Activated CD8-positive, alpha-beta T cell treated with anti-CD3 and anti-CD28 coated beads, Interleukin-2, amount 10 ng/mL, durations not matched to agents 7 days and 5 days (primary cell): ENCODE data around the gene FBXW11. TPM values are rescaled to one million over a fixed set of nuclear protein-coding genes. Genes with fewer than 3 reads are reported as not detected.
"Not testable (repeated sequence)": the region's sequence is repeated elsewhere in the genome, so short reads cannot be mapped to it uniquely, and the experiment has no call there.

ENCODE experiments used
- ATAC-seq: fragments of 150-1000 bp; cut with Tn5 transposase; one replicate; pipeline ENCODE4 v1.10.0; 2021; ENCODE audit warnings: moderate library complexity
- CTCF ChIA-PET: fragments of 350-600 bp; sonication (Branson Sonifier 250); formaldehyde crosslinking; loops from one replicate; lab custom pipeline; 2021; ENCODE audit warnings: antibody characterized with exemption; lab: Charles Lee
- POLR2A ChIA-PET: fragments of 350-600 bp; sonication (Branson Sonifier 250); formaldehyde crosslinking; loops from one replicate; lab custom pipeline; 2021; ENCODE audit warnings: antibody characterized with exemption; lab: Charles Lee
- DNase-seq: peaks from one replicate; pipeline ENCODE4 v3.0.0-alpha.2; 2020
- H3K27ac Mint-ChIP-seq: one replicate; pipeline ENCODE4 v1.8.0; 2021; ENCODE audit warnings: mild to moderate bottlenecking, mixed read lengths
- H3K27me3 Mint-ChIP-seq: one replicate; pipeline ENCODE4 v1.8.0; 2021; ENCODE audit warnings: low read depth, mixed read lengths
- H3K36me3 Mint-ChIP-seq: one replicate; pipeline ENCODE4 v1.8.0; 2021; ENCODE audit warnings: low read depth, mixed read lengths
- H3K4me1 Mint-ChIP-seq: one replicate; pipeline ENCODE4 v1.8.0; 2021; ENCODE audit warnings: low read depth, mixed read lengths
- H3K4me3 Mint-ChIP-seq: one replicate; pipeline ENCODE4 v1.8.0; 2021; ENCODE audit warnings: mild to moderate bottlenecking, mixed read lengths
- H3K9me3 Mint-ChIP-seq: one replicate; pipeline ENCODE4 v1.8.0; 2022; ENCODE audit warnings: mixed read lengths; ENCODE audit not compliant: insufficient read depth
- total RNA-seq, 2 experiments: library from RNA; stranded (reverse); gene quantifications; one replicate each; pipeline ENCODE4 v1.2.3, GENCODE V29; 2021

Gene FBXW11
- total RNA-seq, 2 experiments from 2014 or later: 26.3 to 27.1 TPM

DNA sequence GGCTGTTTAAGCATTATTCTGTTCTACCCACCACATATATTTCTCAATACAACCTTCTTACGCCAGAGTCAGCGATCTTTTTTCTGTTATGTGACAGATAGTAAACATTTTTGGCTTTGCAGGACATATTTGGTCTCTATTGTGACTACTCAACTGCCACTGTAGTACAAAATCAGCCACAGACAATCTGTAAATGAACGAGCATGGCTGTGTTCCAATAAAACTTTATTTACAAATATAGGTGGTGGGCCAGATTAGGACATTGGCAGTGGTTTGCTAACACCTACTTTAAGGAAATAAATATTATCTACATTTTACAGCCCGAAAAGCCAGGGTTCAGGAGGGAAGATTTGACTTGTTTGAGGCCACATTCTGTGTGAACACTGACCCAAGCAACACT is 40.2 kb upstream of the FBXW11 start:
- POLR2A ChIA-PET: no interaction called here
- H3K9me3 Mint-ChIP-seq: no peaks in the 10 kb centered on the region
- ATAC-seq (no peak), DNase-seq (no peak)
- H3K27ac Mint-ChIP-seq: no peak overlapping the region
- no peaks in the 10 kb centered on the region for H3K27me3 Mint-ChIP-seq
- no peaks in the 10 kb centered on the region for H3K4me1 Mint-ChIP-seq
- H3K36me3 Mint-ChIP-seq: peaks cover 65% of the 10 kb centered on the region
- no peak overlapping the region for H3K4me3 Mint-ChIP-seq
- CTCF ChIA-PET: interaction anchor here (1.6 to 2.4 kb wide), 3 partner anchors 13 to 247 kb away, joined by 4 to 11 read pairs (median 6); no protein-coding TSS in a partner anchor

DNA sequence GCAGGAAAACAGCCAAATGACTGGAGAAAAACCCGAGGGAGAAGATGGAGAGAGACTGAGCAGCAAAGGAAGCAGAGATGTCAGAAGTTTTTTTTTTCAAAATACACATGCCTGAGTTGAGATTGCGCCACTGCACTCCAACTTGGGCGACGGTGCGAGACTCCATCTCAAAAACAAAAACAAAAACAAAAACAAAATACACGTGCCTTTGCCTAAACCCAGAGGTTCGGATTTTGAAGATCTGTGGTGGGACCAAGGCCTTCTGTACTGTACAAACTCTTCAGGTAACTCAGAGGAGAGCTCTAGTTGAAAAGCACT is 38.8 kb upstream of the FBXW11 start:
- peak overlapping the region; percentile 63 for H3K27ac Mint-ChIP-seq
- H3K4me3 Mint-ChIP-seq: no peak overlapping the region
- H3K9me3 Mint-ChIP-seq: no peaks in the 10 kb centered on the region
- ChIA-PET CTCF (interaction anchor here (1.0 to 2.4 kb wide), 2 partner anchors 38 to 134 kb away, joined by 3 to 11 read pairs; partner anchors contain the start of gene FBXW11), POLR2A (no interaction called here)
- DNase-seq: no peak
- H3K36me3 Mint-ChIP-seq: peaks cover 55% of the 10 kb centered on the region
- no peaks in the 10 kb centered on the region for H3K27me3 Mint-ChIP-seq
- ATAC-seq: no peak
- no peaks in the 10 kb centered on the region for H3K4me1 Mint-ChIP-seq

DNA sequence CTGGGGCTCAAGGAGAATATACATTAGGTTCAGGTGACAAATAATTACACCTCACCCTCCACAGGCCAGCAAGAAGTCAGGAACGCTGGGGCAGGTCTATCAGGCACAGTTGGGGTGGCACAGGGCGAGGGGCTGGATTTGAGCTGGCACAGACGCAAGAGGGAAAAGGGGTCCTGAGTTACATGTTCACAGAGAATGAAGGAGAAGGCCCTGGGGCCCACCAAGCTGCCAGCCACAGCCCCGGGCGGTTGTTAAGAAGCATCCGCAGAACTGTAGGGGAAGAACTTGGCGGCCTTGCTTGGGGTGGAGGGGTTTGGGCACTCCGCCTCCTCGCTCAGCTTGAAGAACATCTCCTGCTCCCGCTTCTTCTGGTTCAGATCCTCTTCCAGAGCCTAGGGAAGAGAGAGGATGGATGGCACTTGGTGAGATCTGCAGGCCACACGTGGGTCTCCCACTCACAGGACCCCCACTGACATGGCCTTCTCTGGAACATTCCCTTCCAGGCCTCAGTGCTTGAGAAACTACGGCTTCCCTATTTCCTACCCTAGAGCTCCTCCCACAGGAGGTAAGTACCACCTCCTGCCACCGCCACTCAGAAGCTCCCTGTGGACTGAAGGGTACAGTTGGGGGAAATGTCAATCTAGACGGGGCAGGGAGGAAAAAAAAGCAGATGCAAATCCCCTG is 38.3 kb upstream of the FBXW11 start:
- no peaks in the 10 kb centered on the region for H3K9me3 Mint-ChIP-seq
- DNase-seq (no peak), ATAC-seq (no peak)
- peaks cover 2% of the 10 kb centered on the region for H3K4me1 Mint-ChIP-seq
- peak overlapping the region; percentile 63 for H3K27ac Mint-ChIP-seq
- H3K27me3 Mint-ChIP-seq: no peaks in the 10 kb centered on the region
- H3K36me3 Mint-ChIP-seq: peaks cover 53% of the 10 kb centered on the region
- no peak overlapping the region for H3K4me3 Mint-ChIP-seq
- POLR2A ChIA-PET: no interaction called here
- CTCF ChIA-PET: interaction anchor here (1.0 to 2.4 kb wide), 2 partner anchors 38 to 133 kb away, joined by 3 to 11 read pairs; partner anchors contain the start of gene FBXW11

DNA sequence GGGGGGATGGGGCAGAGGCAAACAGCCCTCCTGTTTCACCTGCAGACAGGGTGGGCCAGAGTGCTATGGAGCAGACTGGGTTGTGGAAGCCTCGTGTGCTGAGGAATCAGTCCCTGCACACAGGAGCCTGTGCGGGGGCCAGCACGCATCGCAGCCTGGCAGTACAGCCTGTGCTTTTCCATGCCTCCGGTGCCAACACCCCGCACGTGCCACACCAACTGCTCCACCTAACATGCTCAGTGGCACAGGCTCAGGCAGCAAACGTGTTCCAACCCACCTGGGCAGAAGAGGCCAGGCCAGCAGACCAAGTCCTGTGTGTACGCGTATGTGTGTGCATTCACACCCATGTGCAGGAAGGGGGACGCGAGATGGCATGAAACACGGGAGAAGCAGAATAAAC is 37.4 kb upstream of the FBXW11 start:
- CTCF ChIA-PET: no interaction called here
- ATAC-seq (no peak), DNase-seq (no peak)
- Mint-ChIP-seq H3K4me3 (no peak overlapping the region), H3K9me3 (no peaks in the 10 kb centered on the region), H3K27ac (no peak overlapping the region), H3K27me3 (no peaks in the 10 kb centered on the region), H3K36me3 (peaks cover 46% of the 10 kb centered on the region), H3K4me1 (peaks cover 2% of the 10 kb centered on the region)
- POLR2A ChIA-PET: no interaction called here

DNA sequence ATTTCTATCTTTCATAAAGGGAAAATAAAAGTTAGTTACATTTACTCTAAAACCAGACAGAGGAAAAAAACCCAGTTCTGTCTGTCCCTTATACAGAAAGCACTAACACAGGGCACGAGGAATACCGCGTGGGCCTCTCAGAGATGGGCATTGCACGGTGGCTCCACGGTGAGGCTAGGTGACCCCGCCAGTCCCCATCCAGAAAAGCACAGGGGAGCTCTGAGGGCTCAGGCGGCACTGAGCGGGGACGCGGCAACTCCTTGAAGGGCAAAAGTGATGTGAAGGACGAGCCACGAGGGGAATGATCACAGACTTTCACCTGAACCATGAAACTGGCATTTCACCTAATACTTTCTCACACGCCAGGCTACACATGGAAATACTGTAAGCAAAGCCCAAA is 35.7 kb upstream of the FBXW11 start:
- H3K4me3 Mint-ChIP-seq: no peak overlapping the region

DNA sequence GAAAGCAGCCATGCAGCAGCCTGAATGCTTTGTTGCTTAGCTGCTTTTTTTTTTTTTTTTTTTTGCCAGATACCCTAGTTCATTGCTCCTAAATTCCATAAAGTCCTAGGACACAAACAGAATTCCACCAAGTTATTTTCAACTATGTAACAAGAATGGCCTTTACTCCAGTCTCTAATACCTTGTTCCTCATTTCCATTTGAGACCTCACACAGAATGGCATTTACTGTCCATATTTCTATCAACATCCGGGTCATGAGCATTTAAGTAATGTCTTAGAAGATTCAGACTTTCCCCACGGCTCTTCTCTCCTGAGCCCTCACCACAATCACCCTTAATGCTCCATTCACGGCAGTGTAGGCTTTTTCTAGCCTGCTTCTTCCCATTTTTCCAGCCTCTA is 31.7 kb upstream of the FBXW11 start:
- POLR2A ChIA-PET: no interaction called here
- Mint-ChIP-seq H3K4me1 (peaks cover 11% of the 10 kb centered on the region), H3K4me3 (no peak overlapping the region), H3K9me3 (no peaks in the 10 kb centered on the region), H3K27ac (no peak overlapping the region), H3K27me3 (no peaks in the 10 kb centered on the region), H3K36me3 (peaks cover 4% of the 10 kb centered on the region)
- CTCF ChIA-PET: interaction anchor here (4.4 kb wide), 1 partner anchor 126 kb away, joined by 29 read pairs; no protein-coding TSS in a partner anchor
- no peak for DNase-seq
- ATAC-seq: no peak

More for the DNA sequence above, 35.7 kb upstream of the FBXW11 start:
- ChIA-PET POLR2A (interaction anchor here (0.7 kb wide), 1 partner anchor 141 kb away, joined by 4 read pairs; no protein-coding TSS in a partner anchor), CTCF (interaction anchor here (1.6 to 4.8 kb wide), 2 partner anchors 130 to 134 kb away, joined by 5 to 80 read pairs; no protein-coding TSS in a partner anchor)
- no peaks in the 10 kb centered on the region for H3K9me3 Mint-ChIP-seq
- H3K36me3 Mint-ChIP-seq: peaks cover 35% of the 10 kb centered on the region
- H3K27me3 Mint-ChIP-seq: no peaks in the 10 kb centered on the region
- DNase-seq: no peak
- ATAC-seq: no peak
- no peak overlapping the region for H3K27ac Mint-ChIP-seq
- peaks cover 2% of the 10 kb centered on the region for H3K4me1 Mint-ChIP-seq

DNA sequence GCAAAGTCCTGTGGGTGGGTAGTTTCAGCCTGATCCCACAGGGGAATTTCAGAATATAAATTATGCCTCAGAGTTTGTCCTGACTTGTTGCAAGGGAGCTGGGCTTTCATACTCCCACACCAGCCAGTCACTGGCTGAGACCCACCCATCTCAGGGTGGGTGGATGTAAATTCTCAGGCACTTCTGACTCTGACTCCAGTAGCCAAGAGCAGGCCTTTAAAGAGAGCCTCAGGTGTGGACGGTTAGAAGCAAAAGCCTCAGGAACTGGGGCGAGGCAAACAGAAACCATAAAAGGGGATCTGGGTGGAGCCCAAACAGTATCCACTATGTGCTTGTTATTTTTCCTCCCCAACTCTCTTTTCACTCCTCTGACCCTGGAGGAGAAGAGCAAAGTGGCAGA is 28.6 kb upstream of the FBXW11 start:
- peak; percentile 32 for ATAC-seq
- ChIA-PET CTCF (interaction anchor here (1.2 to 4.4 kb wide), 2 partner anchors 28 to 123 kb away, joined by 3 to 29 read pairs; no protein-coding TSS in a partner anchor), POLR2A (no interaction called here)
- peaks cover 8% of the 10 kb centered on the region for H3K36me3 Mint-ChIP-seq
- no peak for DNase-seq
- peaks cover 11% of the 10 kb centered on the region for H3K4me1 Mint-ChIP-seq
- no peak overlapping the region for H3K4me3 Mint-ChIP-seq
- peaks cover 4% of the 10 kb centered on the region for H3K9me3 Mint-ChIP-seq
- H3K27me3 Mint-ChIP-seq: peaks cover 3% of the 10 kb centered on the region
- H3K27ac Mint-ChIP-seq: no peak overlapping the region

DNA sequence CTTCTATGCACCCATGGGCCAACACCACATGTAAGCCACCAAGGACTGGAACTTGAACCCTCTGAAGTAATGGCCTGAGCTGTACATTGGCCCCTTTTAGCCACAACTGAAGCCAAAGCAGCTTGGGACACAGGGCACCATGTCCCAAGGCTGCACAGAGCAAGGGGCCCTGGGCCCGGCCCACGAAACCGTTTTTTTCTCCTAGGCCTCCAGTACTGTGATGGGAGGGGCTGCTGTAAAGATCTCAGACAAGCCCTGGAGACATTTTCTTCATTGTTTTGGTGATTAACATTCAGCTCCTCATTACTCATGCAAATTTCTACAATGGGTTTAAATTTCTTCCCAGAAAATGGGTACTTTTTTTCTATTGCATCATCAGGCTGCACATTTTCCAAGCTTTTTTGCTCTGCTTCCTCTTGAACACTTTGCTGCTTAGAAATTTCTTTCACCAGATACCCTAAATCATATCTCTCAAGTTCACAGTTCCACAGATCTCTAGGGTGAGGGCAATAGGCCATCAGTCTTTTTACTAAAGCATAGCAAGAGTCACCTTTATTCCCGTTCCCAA is 25.5 kb upstream of the FBXW11 start:
- Mint-ChIP-seq H3K4me3 (no peak overlapping the region), H3K36me3 (peaks cover 8% of the 10 kb centered on the region), H3K27ac (no peak overlapping the region), H3K9me3 (peaks cover 4% of the 10 kb centered on the region), H3K27me3 (peaks cover 3% of the 10 kb centered on the region), H3K4me1 (peaks cover 9% of the 10 kb centered on the region)
- ATAC-seq (no peak), DNase-seq (no peak)
- CTCF ChIA-PET: no interaction called here
- POLR2A ChIA-PET: no interaction called here

DNA sequence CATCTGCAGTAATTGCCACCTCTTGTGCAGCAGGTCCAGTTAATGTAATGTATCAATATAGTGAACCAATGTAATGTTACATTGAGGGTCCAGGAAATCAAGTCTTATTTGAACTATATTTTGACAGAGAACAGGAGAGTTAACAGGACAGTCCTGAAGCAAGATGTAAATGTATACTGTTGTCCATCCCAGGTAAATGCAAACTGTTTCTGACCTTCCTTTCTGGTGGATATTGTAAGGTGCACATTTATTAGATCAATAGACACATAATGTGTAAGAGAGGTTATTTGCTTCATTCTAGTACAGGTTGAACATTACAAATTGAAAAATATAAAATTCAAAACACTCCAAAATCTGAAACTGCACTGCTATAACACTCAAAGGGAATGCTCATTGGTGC is 23.4 kb upstream of the FBXW11 start:
- POLR2A ChIA-PET: no interaction called here

DNA sequence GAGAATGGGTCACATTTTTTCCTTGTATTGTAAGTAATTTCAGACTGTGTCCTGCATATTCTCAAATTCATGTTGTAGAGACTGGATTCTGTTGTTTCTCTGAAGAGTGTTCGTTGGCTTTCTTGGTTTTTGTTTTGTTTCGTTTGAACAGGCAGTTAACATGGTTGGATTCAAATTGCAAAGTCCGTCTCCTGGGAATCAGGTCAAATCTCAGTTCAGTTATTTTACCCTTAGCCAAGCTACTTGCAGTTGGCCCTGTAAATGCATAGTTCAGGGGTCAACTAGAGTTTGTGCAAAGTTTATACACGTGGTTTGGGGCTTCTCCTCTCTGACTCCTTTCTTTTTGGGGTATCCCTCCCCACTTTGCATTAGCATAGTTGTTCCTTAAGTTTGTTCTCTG is 21.7 kb upstream of the FBXW11 start:
- ChIA-PET POLR2A (no interaction called here), CTCF (interaction anchor here (0.6 to 1.3 kb wide), 3 partner anchors 12 to 43 kb away, joined by 3 read pairs; no protein-coding TSS in a partner anchor)
- no peak overlapping the region for H3K27ac Mint-ChIP-seq
- peaks cover 3% of the 10 kb centered on the region for H3K27me3 Mint-ChIP-seq
- peaks cover 8% of the 10 kb centered on the region for H3K36me3 Mint-ChIP-seq
- no peaks in the 10 kb centered on the region for H3K4me1 Mint-ChIP-seq
- no peak for DNase-seq
- no peak for ATAC-seq
- peaks cover 4% of the 10 kb centered on the region for H3K9me3 Mint-ChIP-seq
- H3K4me3 Mint-ChIP-seq: no peak overlapping the region

More for the DNA sequence above, 23.4 kb upstream of the FBXW11 start:
- CTCF ChIA-PET: no interaction called here
- ATAC-seq: no peak
- Mint-ChIP-seq H3K27me3 (peaks cover 3% of the 10 kb centered on the region), H3K27ac (no peak overlapping the region), H3K9me3 (peaks cover 4% of the 10 kb centered on the region), H3K4me3 (no peak overlapping the region), H3K4me1 (peaks cover 3% of the 10 kb centered on the region), H3K36me3 (peaks cover 8% of the 10 kb centered on the region)
- DNase-seq: no peak

DNA sequence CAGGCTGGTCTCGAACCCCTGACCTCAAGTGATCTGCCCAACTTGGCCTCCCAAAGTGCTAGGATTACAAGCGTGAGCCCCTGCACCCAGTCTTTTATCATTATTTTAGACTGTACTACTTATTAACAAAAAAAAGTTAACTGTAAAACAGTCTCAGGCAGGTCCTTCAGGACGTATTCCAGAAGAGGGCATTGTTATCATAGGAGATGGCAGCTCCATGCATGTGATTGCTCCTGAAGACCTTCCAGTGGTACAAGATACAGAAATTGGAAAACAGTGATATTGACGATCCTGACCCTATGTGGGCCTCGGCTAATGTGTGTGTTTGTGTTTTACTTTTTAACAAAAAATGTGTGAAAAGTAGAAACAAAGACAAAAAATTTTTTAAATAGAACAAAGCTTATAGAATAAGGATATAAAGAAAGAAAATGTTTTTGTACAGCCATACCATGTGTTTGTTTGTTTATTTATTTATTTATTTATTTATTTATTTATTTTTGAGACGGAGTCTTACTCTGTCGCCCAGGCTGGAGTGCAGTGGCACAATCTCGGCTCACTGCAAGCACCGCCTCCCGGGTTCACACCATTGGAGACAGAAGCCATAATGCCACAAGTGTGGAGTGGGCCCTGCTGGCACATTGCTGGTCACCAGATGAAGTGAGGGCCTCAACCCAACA is 13.8 kb upstream of the FBXW11 start:
- DNase-seq, H3K36me3 Mint-ChIP-seq, H3K4me3 Mint-ChIP-seq, H3K27ac Mint-ChIP-seq, H3K27me3 Mint-ChIP-seq, POLR2A ChIA-PET, ATAC-seq, H3K4me1 Mint-ChIP-seq, H3K9me3 Mint-ChIP-seq: not testable (repeated sequence)
- CTCF ChIA-PET: interaction anchor here (1.1 kb wide), 1 partner anchor 39 kb away, joined by 3 read pairs; no protein-coding TSS in a partner anchor

DNA sequence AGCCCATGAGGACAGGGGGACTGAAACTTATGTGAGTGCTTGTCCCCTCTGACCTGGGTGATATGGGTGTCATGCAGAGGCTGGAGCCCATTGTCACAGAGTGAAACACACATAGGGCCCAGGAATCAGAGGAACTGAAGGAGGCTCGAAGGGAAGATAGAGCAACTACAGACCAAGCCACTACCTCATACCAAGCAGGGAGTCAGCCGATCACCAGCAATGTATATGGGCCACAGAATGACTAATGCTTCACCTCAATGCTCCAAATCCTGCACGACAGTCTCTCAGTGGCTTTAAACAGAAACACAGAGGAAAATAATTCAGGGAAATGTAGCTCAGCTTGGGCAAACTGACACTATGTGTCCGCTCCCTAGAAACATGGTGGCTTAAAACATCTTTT is 8.9 kb upstream of the FBXW11 start:
- no peak for DNase-seq
- H3K27me3 Mint-ChIP-seq: no peaks in the 10 kb centered on the region
- no peak overlapping the region for H3K4me3 Mint-ChIP-seq
- POLR2A ChIA-PET: no interaction called here
- peak overlapping the region; percentile 43 for H3K27ac Mint-ChIP-seq
- ATAC-seq: peak; percentile 68
- H3K4me1 Mint-ChIP-seq: peaks cover 5% of the 10 kb centered on the region
- no peaks in the 10 kb centered on the region for H3K36me3 Mint-ChIP-seq
- no peaks in the 10 kb centered on the region for H3K9me3 Mint-ChIP-seq
- CTCF ChIA-PET: no interaction called here
